ENCODE data around the gene LY6G5B. TPM values are rescaled to one million over a fixed set of nuclear protein-coding genes. Genes with fewer than 3 reads are reported as not detected.

The LY6G5B gene
- total and polyA plus RNA-seq, 4 donors = 1.6 to 25.1 (median 20.2) TPM

DNA sequence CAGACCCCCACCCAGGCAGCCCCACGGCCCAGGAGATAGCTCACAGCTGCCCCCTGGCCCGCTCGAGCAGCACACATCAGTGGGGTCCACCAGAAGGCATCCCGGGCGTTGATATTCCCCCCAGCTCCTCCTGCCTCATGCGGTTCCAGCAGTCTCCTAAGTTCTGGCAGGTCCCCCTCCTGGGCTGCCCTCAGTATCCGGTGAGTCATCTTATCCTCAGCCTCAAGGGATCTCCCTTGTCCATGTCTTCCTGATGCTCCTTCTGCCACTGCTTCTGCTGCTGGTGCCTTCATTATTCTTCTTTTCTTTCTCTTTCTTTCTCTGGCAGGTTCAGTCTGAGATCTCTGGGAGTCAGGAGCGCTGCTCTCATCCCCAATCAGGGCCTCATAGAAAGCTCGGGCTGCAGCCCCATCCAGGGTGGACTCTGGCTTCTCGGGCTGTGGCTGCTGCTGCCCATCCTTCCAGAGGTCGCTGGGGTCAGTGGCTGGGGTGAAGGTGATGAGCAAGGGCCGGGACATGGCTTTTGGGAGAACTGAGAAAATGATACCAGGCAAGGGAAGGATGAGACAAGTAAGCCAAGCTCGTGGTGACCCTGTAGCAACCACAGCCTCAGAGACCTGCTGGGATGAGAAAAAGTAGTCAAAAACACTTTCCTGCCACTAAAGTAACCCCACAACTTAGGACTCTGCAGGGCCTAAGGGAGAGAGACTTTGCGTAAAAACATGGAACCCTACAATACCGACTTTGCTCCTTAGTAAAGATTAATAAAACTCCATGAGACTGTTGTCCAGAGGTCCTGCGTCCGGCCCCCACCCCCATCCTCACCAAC is 5.6 kb upstream of the LY6G5B start:
- peaks cover 0 to 6% of the 10 kb centered on the region in 2 donors for H3K36me3 ChIP-seq (ENCODE audit: control insufficient read depth in 1 of 2, insufficient read depth in 2 of 2, low read length in 1 of 2)
- ATAC-seq (ENCODE audit: low FRiP score) = peak; percentile 30
- peak overlapping the region; percentile 46 to 49 for H3K4me3 ChIP-seq (ENCODE audit: low read length in 2 of 2)
- intact Hi-C loops (cut with DNase I) = loop anchor here in 1 of 2 donors (1.0 to 5.0 kb wide), 2 partner anchors 12 to 42 kb away; partner anchors contain the start of genes BAG6 and PRRC2A
- DNase-seq = peak; percentile 71 to 83
- H3K27ac ChIP-seq (ENCODE audit: low read depth in 1 of 2, low read length in 2 of 2) = peak overlapping the region; percentile 28 to 86
- H3K9me3 ChIP-seq (ENCODE audit: control insufficient read depth, low read length) = no peaks in the 10 kb centered on the region
- H3K27me3 ChIP-seq (ENCODE audit: control insufficient read depth in 1 of 2, insufficient read depth in 2 of 2, low read length in 1 of 2) = no peaks in the 10 kb centered on the region
- WGBS, 2 donors = 8 to 9% methylated on average over 17 of the region's 17 CpGs
- no peaks in the 10 kb centered on the region for H3K4me1 ChIP-seq (ENCODE audit: control insufficient read depth in 1 of 2, insufficient read depth in 2 of 2, low read length in 2 of 2)

- no peaks in the 10 kb centered on the region for H3K4me1 ChIP-seq (ENCODE audit: control insufficient read depth in 1 of 2, insufficient read depth in 2 of 2, low read length in 2 of 2)
- ATAC-seq (ENCODE audit: low FRiP score) (peak; percentile 87), DNase-seq (peak; percentile 94 to 95)
- 0% methylated on average over 39 of the region's 39 CpGs for WGBS, 2 donors
- H3K36me3 ChIP-seq (ENCODE audit: control insufficient read depth in 1 of 2, insufficient read depth in 2 of 2, low read length in 1 of 2) = peaks cover 0 to 11% of the 10 kb centered on the region in 2 donors
- intact Hi-C loops (cut with DNase I) = loop anchor here in 1 of 2 donors (1.0 to 5.0 kb wide), 3 partner anchors 13 to 127 kb away; partner anchors contain the start of genes BAG6 and PRRC2A
- H3K27ac ChIP-seq (ENCODE audit: low read depth in 1 of 2, low read length in 2 of 2) = peak within 1 kb of the TSS; percentile 49 to 86
- peak within 1 kb of the TSS; percentile 46 to 49 for H3K4me3 ChIP-seq (ENCODE audit: low read length in 2 of 2)
- no peaks in the 10 kb centered on the region for H3K9me3 ChIP-seq (ENCODE audit: control insufficient read depth, low read length)
- H3K27me3 ChIP-seq (ENCODE audit: control insufficient read depth in 1 of 2, insufficient read depth in 2 of 2, low read length in 1 of 2) = no peaks in the 10 kb centered on the region
Observed at GRCh38 chr6:31664790-31665500, 4.8 kb upstream of the LY6G5B start, which contains the start of gene GPANK1. Gene GPANK1, minus strand, starts transcription at chr6:31664997. Its CDS starts 519 bp downstream, at chr6:31664478.

- intact Hi-C loops (cut with DNase I) = loop anchor here in 1 of 2 donors (5.0 kb wide), 1 partner anchor 127 kb away; no protein-coding TSS in a partner anchor
Observed at GRCh38 chr6:31665501-31666336, 4.1 kb upstream of the LY6G5B start, which contains the start of gene CSNK2B. Gene CSNK2B, plus strand, starts transcription at chr6:31666080. Its CDS starts 752 bp downstream, at chr6:31666832.

GRCh38 chr6:31666337-31666965 is 3.3 kb upstream of the LY6G5B start:
- no peaks in the 10 kb centered on the region for H3K4me1 ChIP-seq (ENCODE audit: control insufficient read depth in 1 of 2, insufficient read depth in 2 of 2, low read length in 2 of 2)
- H3K4me3 ChIP-seq (ENCODE audit: low read length in 2 of 2) = peak overlapping the region; percentile 55 to 77
- H3K27me3 ChIP-seq (ENCODE audit: control insufficient read depth in 1 of 2, insufficient read depth in 2 of 2, low read length in 1 of 2) = no peaks in the 10 kb centered on the region
- H3K9me3 ChIP-seq (ENCODE audit: control insufficient read depth, low read length) = no peaks in the 10 kb centered on the region
- H3K27ac ChIP-seq (ENCODE audit: low read depth in 1 of 2, low read length in 2 of 2) = peak overlapping the region in 1 of 2 donors; percentile 43
- intact Hi-C loops (cut with DNase I) = loop anchor here in 1 of 2 donors (5.0 kb wide), 1 partner anchor 126 kb away; no protein-coding TSS in a partner anchor
- no peak for ATAC-seq (ENCODE audit: low FRiP score)
- H3K36me3 ChIP-seq (ENCODE audit: control insufficient read depth in 1 of 2, insufficient read depth in 2 of 2, low read length in 1 of 2) = peaks cover 0 to 11% of the 10 kb centered on the region in 2 donors
- DNase-seq = no peak
- WGBS, 2 donors = 5 to 6% methylated on average over 15 of the region's 15 CpGs

More at GRCh38 chr6:31665501-31666336, 4.1 kb upstream of the LY6G5B start, which contains the start of gene CSNK2B:
- H3K4me1 ChIP-seq (ENCODE audit: control insufficient read depth in 1 of 2, insufficient read depth in 2 of 2, low read length in 2 of 2) = no peaks in the 10 kb centered on the region
- no peaks in the 10 kb centered on the region for H3K9me3 ChIP-seq (ENCODE audit: control insufficient read depth, low read length)
- peaks cover 0 to 11% of the 10 kb centered on the region in 2 donors for H3K36me3 ChIP-seq (ENCODE audit: control insufficient read depth in 1 of 2, insufficient read depth in 2 of 2, low read length in 1 of 2)
- WGBS, 2 donors = 0 to 1% methylated on average over 63 of the region's 63 CpGs
- H3K27ac ChIP-seq (ENCODE audit: low read depth in 1 of 2, low read length in 2 of 2) = peak within 1 kb of the TSS; percentile 49 to 86
- DNase-seq (peak; percentile 99), ATAC-seq (ENCODE audit: low FRiP score) (peak; percentile 95)
- no peaks in the 10 kb centered on the region for H3K27me3 ChIP-seq (ENCODE audit: control insufficient read depth in 1 of 2, insufficient read depth in 2 of 2, low read length in 1 of 2)
- H3K4me3 ChIP-seq (ENCODE audit: low read length in 2 of 2) = peak within 1 kb of the TSS; percentile 55 to 77

GRCh38 chr6:31676322-31676903 is 6.6 kb downstream of the LY6G5B start:
- ATAC-seq (ENCODE audit: low FRiP score) (no peak), DNase-seq (no peak)
- no peak overlapping the region for H3K27ac ChIP-seq (ENCODE audit: low read depth in 1 of 2, low read length in 2 of 2)
- 72 to 79% methylated on average over 4 of the region's 4 CpGs for WGBS, 2 donors
- H3K27me3 ChIP-seq (ENCODE audit: control insufficient read depth in 1 of 2, insufficient read depth in 2 of 2, low read length in 1 of 2) = no peaks in the 10 kb centered on the region
- no peak overlapping the region for H3K4me3 ChIP-seq (ENCODE audit: low read length in 2 of 2)
- H3K36me3 ChIP-seq (ENCODE audit: control insufficient read depth in 1 of 2, insufficient read depth in 2 of 2, low read length in 1 of 2) = peaks cover 0 to 1% of the 10 kb centered on the region in 2 donors
- no peaks in the 10 kb centered on the region for H3K4me1 ChIP-seq (ENCODE audit: control insufficient read depth in 1 of 2, insufficient read depth in 2 of 2, low read length in 2 of 2)
- no peaks in the 10 kb centered on the region for H3K9me3 ChIP-seq (ENCODE audit: control insufficient read depth, low read length)
- intact Hi-C loops (cut with DNase I) = no loop called here

DNA sequence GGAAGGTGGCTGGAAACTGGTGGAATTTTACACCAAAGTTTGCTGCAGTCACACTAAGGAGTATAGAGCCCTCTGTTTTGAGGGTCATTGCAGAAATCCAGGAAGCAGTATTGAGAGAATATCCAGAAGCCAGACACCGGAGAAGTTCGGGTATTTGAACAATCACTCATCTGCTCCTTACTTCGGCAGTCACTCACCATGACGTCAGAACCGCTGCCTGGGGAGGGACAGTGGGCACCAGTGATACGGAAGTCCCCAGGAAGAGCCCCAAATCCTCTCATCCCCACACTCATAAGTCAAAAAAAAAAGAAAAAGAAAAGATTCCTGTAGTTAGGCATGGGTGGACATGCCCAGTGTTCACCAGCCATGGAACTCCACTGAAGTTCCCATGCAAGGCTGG is 7.1 kb downstream of the LY6G5B start:
- no peaks in the 10 kb centered on the region for H3K4me1 ChIP-seq (ENCODE audit: control insufficient read depth in 1 of 2, insufficient read depth in 2 of 2, low read length in 2 of 2)
- H3K27ac ChIP-seq (ENCODE audit: low read depth in 1 of 2, low read length in 2 of 2) = no peak overlapping the region
- H3K27me3 ChIP-seq (ENCODE audit: control insufficient read depth in 1 of 2, insufficient read depth in 2 of 2, low read length in 1 of 2) = no peaks in the 10 kb centered on the region
- no peak for ATAC-seq (ENCODE audit: low FRiP score)
- no peaks in the 10 kb centered on the region for H3K9me3 ChIP-seq (ENCODE audit: control insufficient read depth, low read length)
- H3K36me3 ChIP-seq (ENCODE audit: control insufficient read depth in 1 of 2, insufficient read depth in 2 of 2, low read length in 1 of 2) = peaks cover 0 to 1% of the 10 kb centered on the region in 2 donors
- intact Hi-C loops (cut with DNase I) = no loop called here
- H3K4me3 ChIP-seq (ENCODE audit: low read length in 2 of 2) = no peak overlapping the region
- no peak for DNase-seq
- WGBS, 2 donors = 52 to 60% methylated on average over 6 of the region's 6 CpGs

DNA sequence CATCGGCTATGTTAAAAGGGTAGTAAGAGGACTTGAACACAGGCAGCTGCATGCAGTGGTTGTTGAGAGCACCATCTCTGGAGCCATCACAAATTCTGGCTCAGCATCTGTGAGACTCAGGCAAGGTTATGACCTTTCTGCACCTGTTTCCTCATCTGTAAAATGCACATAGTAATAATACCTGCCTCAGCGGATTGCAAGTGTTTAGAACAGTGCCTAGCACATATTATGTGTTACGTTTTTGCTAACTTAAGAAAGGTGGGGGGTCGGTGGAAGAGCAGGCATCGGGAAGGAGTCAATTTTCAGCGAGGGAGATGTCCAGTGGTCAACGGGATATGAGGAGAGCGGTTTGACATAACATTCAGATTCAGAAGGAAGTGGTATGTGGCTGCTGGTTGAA is 8.2 kb downstream of the LY6G5B start:
- intact Hi-C loops (cut with DNase I) = no loop called here
- Histone ChIP-seq H3K36me3 (ENCODE audit: control insufficient read depth in 1 of 2, insufficient read depth in 2 of 2, low read length in 1 of 2) (no peaks in the 10 kb centered on the region), H3K9me3 (ENCODE audit: control insufficient read depth, low read length) (no peaks in the 10 kb centered on the region), H3K27me3 (ENCODE audit: control insufficient read depth in 1 of 2, insufficient read depth in 2 of 2, low read length in 1 of 2) (no peaks in the 10 kb centered on the region), H3K4me1 (ENCODE audit: control insufficient read depth in 1 of 2, insufficient read depth in 2 of 2, low read length in 2 of 2) (no peaks in the 10 kb centered on the region), H3K27ac (ENCODE audit: low read depth in 1 of 2, low read length in 2 of 2) (no peak overlapping the region), H3K4me3 (ENCODE audit: low read length in 2 of 2) (no peak overlapping the region)
- no peak for ATAC-seq (ENCODE audit: low FRiP score)
- 73 to 76% methylated on average over 8 of the region's 8 CpGs for WGBS, 2 donors
- DNase-seq = no peak

Data from aorta (tissue), 5 donors.